PC-3 (cell line): ENCODE results near the gene MEGF10. TPM values are rescaled to one million over a fixed set of nuclear protein-coding genes. Genes with fewer than 3 reads are reported as not detected.

Source experiments
- ATAC-seq: fragments of 200-7000 bp; cut with Tn5 transposase; 2 replicates; pipeline ENCODE4 v1.9.1; 2020; ENCODE audit warnings: mild to moderate bottlenecking, moderate library complexity
- BruUV-seq: library from RNA; stranded (reverse); fragments of 400-500 nt; replicated peaks from 2 replicates; lab custom pipeline; 2021; lab: Mats Ljungman, UMichigan
- CTCF ChIA-PET: fragments of 300-600 bp; sonication (Branson Sonifier 250); formaldehyde crosslinking; loops from one replicate; lab custom pipeline; 2022; ENCODE audit warnings: antibody characterized with exemption; lab: Charles Lee
- POLR2A ChIA-PET: fragments of 300-600 bp; sonication (Branson Sonifier 250); formaldehyde crosslinking; loops from one replicate; lab custom pipeline; 2022; ENCODE audit warnings: antibody characterized with exemption; ENCODE audit not compliant: unreplicated experiment; lab: Charles Lee
- DNase-seq: peaks from one replicate; pipeline ENCODE4 v3.0.0-alpha.2; 2015
- H2AFZ ChIP-seq: fragments of 300-600 bp; sonication (generic); 2 replicates; pipeline ENCODE4 v1.6.0; 2016; ENCODE audit warnings: antibody characterized with exemption, low read length
- H3F3A ChIP-seq: fragments of 300-600 bp; sonication (generic); one replicate; pipeline ENCODE4 v1.6.0; 2017; ENCODE audit warnings: antibody characterized with exemption, low read length, control low read depth, mild to moderate bottlenecking; ENCODE audit not compliant: unreplicated experiment
- H3K27ac ChIP-seq: fragments of 300-600 bp; sonication (generic); 2 replicates; pipeline ENCODE4 v1.5.1; 2016; ENCODE audit warnings: mild to moderate bottlenecking, low read length
- H3K27me3 ChIP-seq: fragments of 300-600 bp; sonication (generic); 2 replicates; pipeline ENCODE4 v1.6.1; 2016; ENCODE audit warnings: low read length, mixed read lengths
- H3K36me3 ChIP-seq: fragments of 300-600 bp; sonication (generic); 2 replicates; pipeline ENCODE4 v1.6.1; 2016; ENCODE audit warnings: low read depth, mixed run types, low read length, mixed read lengths
- H3K4me1 ChIP-seq: fragments of 300-600 bp; sonication (generic); 2 replicates; pipeline ENCODE4 v1.5.1; 2016; ENCODE audit warnings: low read length; ENCODE audit not compliant: insufficient read depth
- H3K4me2 ChIP-seq: fragments of 300-600 bp; sonication (generic); 2 replicates; pipeline ENCODE4 v1.6.0; 2016; ENCODE audit warnings: low read length
- H3K4me3 ChIP-seq: fragments of 300-600 bp; sonication (generic); 2 replicates; pipeline ENCODE4 v1.5.1; 2016; ENCODE audit warnings: mild to moderate bottlenecking, low read length, mixed read lengths
- H3K79me2 ChIP-seq: fragments of 300-600 bp; sonication (generic); 2 replicates; pipeline ENCODE4 v1.6.1; 2017; ENCODE audit warnings: low read length, mixed read lengths
- H3K9ac ChIP-seq: fragments of 300-600 bp; sonication (generic); 2 replicates; pipeline ENCODE4 v1.6.0; 2016; ENCODE audit warnings: mild to moderate bottlenecking, low read length
- H3K9me2 ChIP-seq: fragments of 300-600 bp; sonication (generic); replicated peaks from 2 replicates; pipeline ENCODE4 v1.6.1; 2016; ENCODE audit warnings: mixed run types, low read length, mixed read lengths
- H3K9me3 ChIP-seq: fragments of 300-600 bp; sonication (generic); 2 replicates; pipeline ENCODE4 v1.6.1; 2016; ENCODE audit warnings: low read length, mixed read lengths
- H4K20me1 ChIP-seq: fragments of 300-600 bp; sonication (generic); 2 replicates; pipeline ENCODE4 v1.6.1; 2016; ENCODE audit warnings: low read length, mixed read lengths
- CTCF ChIP-seq: fragments of 300-600 bp; sonication (generic); conservative IDR thresholded peaks from 2 replicates; pipeline ENCODE4 v1.5.1; 2017; ENCODE audit warnings: antibody characterized with exemption, low read depth, mild to moderate bottlenecking, low read length
- EZH2 ChIP-seq: fragments of 300-600 bp; sonication (generic); IDR thresholded peaks from one replicate; pipeline ENCODE4 v1.6.1; 2017; ENCODE audit warnings: antibody characterized with exemption, mild to moderate bottlenecking, low read length; ENCODE audit not compliant: unreplicated experiment
- EZH2phosphoT487 ChIP-seq: fragments of 300-600 bp; sonication (generic); IDR thresholded peaks from 2 replicates; pipeline ENCODE4 v1.6.1; 2018; ENCODE audit warnings: mild to moderate bottlenecking, antibody characterized with exemption, low read length, borderline replicate concordance
- intact Hi-C: fragments of 100-400 bp; cut with micrococcal nuclease; formaldehyde crosslinking; loops from 2 replicates; pipeline ENCODE4 v1.9.0; 2023
- total RNA-seq: library from RNA; depleted of rRNA; stranded (reverse); fragments of >200 nt; gene quantifications from 2 replicates; pipeline ENCODE4 v1.2.3, GENCODE V29; 2014

The MEGF10 gene
- total RNA-seq, 1 experiment from 2014 or later, result not detected

GRCh38 chr5:127340606-127341005 lies 50.0 kb downstream of the MEGF10 start:
- ATAC-seq (no peak), DNase-seq (peak; percentile 4)
- no peak overlapping the region for H3K4me3 ChIP-seq
- ChIA-PET CTCF (no interaction called here), POLR2A (no interaction called here)
- no peak overlapping the region for H2AFZ ChIP-seq
- no peaks in the 10 kb centered on the region for H3K4me1 ChIP-seq
- H3K27ac ChIP-seq, result no peak overlapping the region
- H3K9me2 ChIP-seq, result no peaks in the 10 kb centered on the region
- peaks cover 81% of the 10 kb centered on the region for H3K27me3 ChIP-seq
- H3K4me2 ChIP-seq, result no peak overlapping the region
- no peak overlapping the region for H3K9ac ChIP-seq
- no peaks in the 10 kb centered on the region for H3K36me3 ChIP-seq
- no peaks in the 10 kb centered on the region for H3K9me3 ChIP-seq
- no TSS peak for BruUV-seq
- H3K79me2 ChIP-seq, result no peaks in the 10 kb centered on the region
- H3F3A ChIP-seq, result no peaks in the 10 kb centered on the region
- TF ChIP-seq CTCF (no peak), EZH2phosphoT487 (no peak), EZH2 (no peak)
- no peaks in the 10 kb centered on the region for H4K20me1 ChIP-seq
- intact Hi-C loops, result no loop called here

DNA sequence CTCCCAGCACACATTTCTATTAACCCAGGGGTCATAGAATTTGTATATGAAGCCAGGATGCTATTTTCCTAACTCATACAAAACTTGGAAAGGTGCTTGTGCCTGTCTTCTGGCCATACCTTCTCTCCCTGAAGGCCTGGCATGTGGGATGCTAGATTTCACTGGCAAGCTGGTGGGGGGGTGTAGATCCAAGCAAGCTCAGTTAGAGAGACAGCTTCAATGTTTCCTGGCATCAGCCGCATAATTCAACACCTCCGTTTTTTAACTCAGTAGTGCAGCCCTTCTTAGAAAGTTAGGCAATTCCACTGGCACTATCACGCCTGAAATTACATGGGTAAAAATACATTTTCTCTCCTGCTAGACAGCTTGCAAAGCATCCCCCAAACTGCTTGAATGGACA lies 51.8 kb downstream of the MEGF10 start:
- Histone ChIP-seq H3K4me1 (no peaks in the 10 kb centered on the region), H4K20me1 (no peaks in the 10 kb centered on the region), H3K79me2 (no peaks in the 10 kb centered on the region), H3K4me3 (no peak overlapping the region), H2AFZ (no peak overlapping the region), H3K27ac (no peak overlapping the region), H3K9ac (no peak overlapping the region), H3K36me3 (no peaks in the 10 kb centered on the region), H3K9me3 (no peaks in the 10 kb centered on the region), H3K27me3 (peaks cover 72% of the 10 kb centered on the region), H3K4me2 (no peak overlapping the region), H3K9me2 (no peaks in the 10 kb centered on the region), H3F3A (no peaks in the 10 kb centered on the region)
- no TSS peak for BruUV-seq
- no peak for TF ChIP-seq EZH2
- TF ChIP-seq EZH2phosphoT487, result no peak
- TF ChIP-seq CTCF, result no peak
- ATAC-seq (no peak), DNase-seq (no peak)
- CTCF ChIA-PET, result no interaction called here
- POLR2A ChIA-PET, result no interaction called here
- intact Hi-C loops, result no loop called here

GRCh38 chr5:127343313-127343712 lies 52.7 kb downstream of the MEGF10 start:
- intact Hi-C loops, result no loop called here
- ATAC-seq (no peak), DNase-seq (no peak)
- H3K4me3 ChIP-seq, result no peak overlapping the region
- H3K9me3 ChIP-seq, result no peaks in the 10 kb centered on the region
- no peaks in the 10 kb centered on the region for H3F3A ChIP-seq
- TF ChIP-seq CTCF (no peak), EZH2 (no peak), EZH2phosphoT487 (no peak)
- no peaks in the 10 kb centered on the region for H3K9me2 ChIP-seq
- no peaks in the 10 kb centered on the region for H4K20me1 ChIP-seq
- H3K4me2 ChIP-seq, result no peak overlapping the region
- no peak overlapping the region for H3K27ac ChIP-seq
- no peak overlapping the region for H2AFZ ChIP-seq
- no peak overlapping the region for H3K9ac ChIP-seq
- H3K36me3 ChIP-seq, result no peaks in the 10 kb centered on the region
- no peaks in the 10 kb centered on the region for H3K79me2 ChIP-seq
- peaks cover 69% of the 10 kb centered on the region for H3K27me3 ChIP-seq
- H3K4me1 ChIP-seq, result no peaks in the 10 kb centered on the region
- POLR2A ChIA-PET, result no interaction called here
- BruUV-seq, result no TSS peak
- CTCF ChIA-PET, result no interaction called here
